Body of pancreas (tissue), 4 donors: ENCODE measurements around the gene EGLN3.

Experiments used
- CTCF ChIP-seq, 7 experiments: fragments of 450-650 bp in 4 of 7; fragments of 200-600 bp in 3 of 7; sonication (generic) in 3 of 7; IDR thresholded peaks; one replicate each; pipeline ENCODE4 v1.5.1; 2016 to 2019; ENCODE audit warnings: antibody characterized with exemption in 7 of 7
- POLR2A ChIP-seq, 3 donors: fragments of 450-650 bp; IDR thresholded peaks; one replicate each; pipeline ENCODE4 v1.6.1; 2016; ENCODE audit warnings: antibody characterized with exemption in 3 of 3, mild to moderate bottlenecking in 2 of 3

- TF ChIP-seq CTCF (IDR thresholded peaks at IDR 0.05) = no peak
- TF ChIP-seq POLR2A (IDR thresholded peaks at IDR 0.05) = peak in 2 of 3 donors; percentile 24 to 25
Measured at GRCh38 chr14:33938131-33938949, 12.5 kb downstream of the EGLN3 start.
